SJCRH30 (cell line): ENCODE measurements around the gene SLC7A10. TPM values are rescaled to one million over a fixed set of nuclear protein-coding genes. Genes with fewer than 3 reads are reported as not detected.

Source experiments
- DNase-seq, 2 experiments: peaks; one replicate each; pipeline ENCODE4 v3.0.0-alpha.2; 2015 to 2020
- H3K27ac ChIP-seq: fragments of 250-450 bp; sonication (Bioruptor Pico); 2 replicates; pipeline ENCODE4 v1.5.1; 2020; ENCODE audit warnings: mild to moderate bottlenecking, moderate library complexity
- H3K27me3 ChIP-seq: fragments of 250-450 bp; sonication (Bioruptor Pico); 2 replicates; pipeline ENCODE4 v1.5.1; 2020; ENCODE audit warnings: mild to moderate bottlenecking, moderate library complexity
- H3K36me3 ChIP-seq: fragments of 250-450 bp; sonication (Bioruptor Pico); 2 replicates; pipeline ENCODE4 v1.5.1; 2020; ENCODE audit warnings: mild to moderate bottlenecking, moderate library complexity
- H3K4me1 ChIP-seq: fragments of 250-450 bp; sonication (Bioruptor Pico); 2 replicates; pipeline ENCODE4 v1.5.1; 2020; ENCODE audit warnings: mild to moderate bottlenecking, moderate library complexity
- H3K4me3 ChIP-seq: fragments of 250-450 bp; sonication (Bioruptor Pico); 2 replicates; pipeline ENCODE4 v1.5.1; 2020; ENCODE audit warnings: mild to moderate bottlenecking, moderate library complexity
- H3K9me3 ChIP-seq: fragments of 250-450 bp; sonication (Bioruptor Pico); replicated peaks from 2 replicates; pipeline ENCODE4 v1.5.1; 2020; ENCODE audit warnings: mild to moderate bottlenecking, moderate library complexity
- total RNA-seq: library from RNA; depleted of rRNA; stranded (reverse); fragments of >200 nt; shearing (Covaris generic); gene quantifications from 2 replicates; pipeline ENCODE4 v1.2.3, GENCODE V29; 2014

SLC7A10 gene
- total RNA-seq, 1 experiment from 2014 or later, result not detected

- DNase-seq, result no peak
- H3K9me3 ChIP-seq, result no peaks in the 10 kb centered on the region
- H3K4me1 ChIP-seq, result no peaks in the 10 kb centered on the region
- H3K36me3 ChIP-seq, result no peaks in the 10 kb centered on the region
- H3K4me3 ChIP-seq, result no peak overlapping the region
- no peak overlapping the region for H3K27ac ChIP-seq
- no peaks in the 10 kb centered on the region for H3K27me3 ChIP-seq
These were observed 36.0 kb upstream of the SLC7A10 start for GRCh38 chr19:33261511-33262189.

- Histone ChIP-seq H3K4me3 (no peak overlapping the region), H3K4me1 (no peaks in the 10 kb centered on the region), H3K9me3 (no peaks in the 10 kb centered on the region), H3K27me3 (peaks cover 5% of the 10 kb centered on the region; the same call in 1 of the 2 replicates), H3K36me3 (no peaks in the 10 kb centered on the region), H3K27ac (no peak overlapping the region)
- DNase-seq, result no peak
These were observed 35.2 kb upstream of the SLC7A10 start for GRCh38 chr19:33260628-33261418.

GRCh38 chr19:33259539-33259938 is 33.9 kb upstream of the SLC7A10 start:
- Histone ChIP-seq H3K4me3 (no peak overlapping the region), H3K27me3 (peaks cover 9% of the 10 kb centered on the region; the same call in 1 of the 2 replicates), H3K36me3 (no peaks in the 10 kb centered on the region), H3K9me3 (no peaks in the 10 kb centered on the region), H3K4me1 (no peaks in the 10 kb centered on the region), H3K27ac (no peak overlapping the region)
- DNase-seq, result no peak

GRCh38 chr19:33257828-33258227 is 32.2 kb upstream of the SLC7A10 start:
- no peaks in the 10 kb centered on the region for H3K4me1 ChIP-seq
- no peaks in the 10 kb centered on the region for H3K36me3 ChIP-seq
- H3K27me3 ChIP-seq, result peaks cover 9% of the 10 kb centered on the region; the same call in 1 of the 2 replicates
- no peak for DNase-seq
- no peak overlapping the region for H3K4me3 ChIP-seq
- no peak overlapping the region for H3K27ac ChIP-seq
- no peaks in the 10 kb centered on the region for H3K9me3 ChIP-seq

- no peaks in the 10 kb centered on the region for H3K9me3 ChIP-seq
- DNase-seq, result no peak
- H3K36me3 ChIP-seq, result no peaks in the 10 kb centered on the region
- no peak overlapping the region for H3K27ac ChIP-seq
- H3K27me3 ChIP-seq, result peaks cover 9% of the 10 kb centered on the region; the same call in 1 of the 2 replicates
- no peaks in the 10 kb centered on the region for H3K4me1 ChIP-seq
- H3K4me3 ChIP-seq, result no peak overlapping the region
These were observed 30.6 kb upstream of the SLC7A10 start for GRCh38 chr19:33256261-33256660.

GRCh38 chr19:33255781-33256180 is 30.1 kb upstream of the SLC7A10 start:
- DNase-seq, result no peak
- no peaks in the 10 kb centered on the region for H3K9me3 ChIP-seq
- H3K4me1 ChIP-seq, result no peaks in the 10 kb centered on the region
- H3K27me3 ChIP-seq, result peaks cover 9% of the 10 kb centered on the region; the same call in 1 of the 2 replicates
- no peak overlapping the region for H3K27ac ChIP-seq
- no peak overlapping the region for H3K4me3 ChIP-seq
- H3K36me3 ChIP-seq, result no peaks in the 10 kb centered on the region

- no peak overlapping the region for H3K4me3 ChIP-seq
- no peak for DNase-seq
- no peak overlapping the region for H3K27ac ChIP-seq
- no peaks in the 10 kb centered on the region for H3K4me1 ChIP-seq
- H3K9me3 ChIP-seq, result no peaks in the 10 kb centered on the region
- H3K27me3 ChIP-seq, result peaks cover 9% of the 10 kb centered on the region; the same call in 1 of the 2 replicates
- H3K36me3 ChIP-seq, result no peaks in the 10 kb centered on the region
These were observed 28.7 kb upstream of the SLC7A10 start for GRCh38 chr19:33254245-33254824.

- no peaks in the 10 kb centered on the region for H3K36me3 ChIP-seq
- H3K4me3 ChIP-seq, result no peak overlapping the region
- no peaks in the 10 kb centered on the region for H3K9me3 ChIP-seq
- no peak overlapping the region for H3K27ac ChIP-seq
- no peaks in the 10 kb centered on the region for H3K4me1 ChIP-seq
- DNase-seq, result no peak
- H3K27me3 ChIP-seq, result peaks cover 9% of the 10 kb centered on the region; the same call in 1 of the 2 replicates
These were observed 27.3 kb upstream of the SLC7A10 start for GRCh38 chr19:33252971-33253370.

GRCh38 chr19:33252418-33252962 is 26.8 kb upstream of the SLC7A10 start:
- Histone ChIP-seq H3K9me3 (no peaks in the 10 kb centered on the region), H3K36me3 (no peaks in the 10 kb centered on the region), H3K4me3 (no peak overlapping the region), H3K27ac (no peak overlapping the region), H3K27me3 (peaks cover 9% of the 10 kb centered on the region; the same call in 1 of the 2 replicates), H3K4me1 (no peaks in the 10 kb centered on the region)
- DNase-seq, result no peak

- H3K9me3 ChIP-seq, result no peaks in the 10 kb centered on the region
- no peaks in the 10 kb centered on the region for H3K4me1 ChIP-seq
- no peaks in the 10 kb centered on the region for H3K36me3 ChIP-seq
- no peak overlapping the region for H3K27ac ChIP-seq
- peaks cover 9% of the 10 kb centered on the region; the same call in 1 of the 2 replicates for H3K27me3 ChIP-seq
- no peak overlapping the region for H3K4me3 ChIP-seq
- no peak for DNase-seq
These were observed 26.0 kb upstream of the SLC7A10 start for GRCh38 chr19:33251526-33252090.

GRCh38 chr19:33251076-33251475 is 25.4 kb upstream of the SLC7A10 start:
- Histone ChIP-seq H3K9me3 (no peaks in the 10 kb centered on the region; the same call in 1 of the 2 replicates), H3K27ac (no peak overlapping the region), H3K36me3 (no peaks in the 10 kb centered on the region), H3K27me3 (peaks cover 7% of the 10 kb centered on the region; the same call in 1 of the 2 replicates), H3K4me3 (no peak overlapping the region), H3K4me1 (peaks cover 3% of the 10 kb centered on the region; the same call in 1 of the 2 replicates)
- DNase-seq, result no peak

- H3K4me1 ChIP-seq, result peaks cover 3% of the 10 kb centered on the region; the same call in 1 of the 2 replicates
- no peak for DNase-seq
- peaks cover 1% of the 10 kb centered on the region; the same call in 1 of the 2 replicates for H3K27me3 ChIP-seq
- H3K4me3 ChIP-seq, result no peak overlapping the region
- no peaks in the 10 kb centered on the region for H3K36me3 ChIP-seq
- peaks cover 6% of the 10 kb centered on the region; the same call in 1 of the 2 replicates for H3K9me3 ChIP-seq
- no peak overlapping the region for H3K27ac ChIP-seq
These were observed 24.9 kb upstream of the SLC7A10 start for GRCh38 chr19:33250500-33250899.

- H3K9me3 ChIP-seq, result peaks cover 7% of the 10 kb centered on the region; the same call in 1 of the 2 replicates
- DNase-seq, result no peak
- no peaks in the 10 kb centered on the region; the same call in 1 of the 2 replicates for H3K27me3 ChIP-seq
These were observed 24.2 kb upstream of the SLC7A10 start for GRCh38 chr19:33249740-33250366.

More at GRCh38 chr19:33249740-33250366, 24.2 kb upstream of the SLC7A10 start:
- H3K4me1 ChIP-seq, result peaks cover 3% of the 10 kb centered on the region; the same call in 1 of the 2 replicates
- H3K4me3 ChIP-seq, result no peak overlapping the region
- H3K36me3 ChIP-seq, result no peaks in the 10 kb centered on the region
- no peak overlapping the region for H3K27ac ChIP-seq
